Measurements from ENCODE around the gene PTPN23.
"Not testable (repeated sequence)": the region's sequence is repeated elsewhere in the genome, so short reads cannot be mapped to it uniquely, and the experiment has no call there.

PTPN23 gene

GRCh38 chr3:47452453-47453215 is 71.8 kb downstream of the PTPN23 start:
- DNase-seq, result no peak

GRCh38 chr3:47455806-47456452 is 75.1 kb downstream of the PTPN23 start:
- no peak for DNase-seq

DNA sequence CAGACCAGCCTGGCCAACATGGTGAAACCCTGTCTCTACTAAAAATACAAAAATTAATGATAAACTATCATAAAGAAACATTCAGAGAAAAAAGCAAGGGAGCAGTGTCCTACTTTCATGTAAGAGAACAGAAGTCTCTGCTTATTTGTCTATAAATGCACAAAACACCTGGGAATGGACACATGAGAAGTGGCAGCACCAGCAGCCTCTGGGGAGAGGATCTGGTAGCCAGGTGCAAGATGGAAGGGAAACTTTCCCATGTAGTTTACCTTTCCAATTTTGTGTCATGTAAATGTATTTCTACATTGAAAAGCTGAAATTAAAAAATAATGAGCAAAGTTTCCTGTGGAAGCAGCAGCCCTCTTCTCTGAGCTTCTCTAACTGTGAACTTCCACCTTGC is 76.2 kb downstream of the PTPN23 start:
- no peak for DNase-seq

- DNase-seq, result not testable (repeated sequence)
Observed at GRCh38 chr3:47459534-47460085, 78.8 kb downstream of the PTPN23 start.

All from NCI-H187 treated with DMSO at 0.1 percent for 48 hours (cell line).